GM06990 (cell line): ENCODE data around the gene RBM43.

Experiments
- DNase-seq: peaks from one replicate; pipeline ENCODE4 v3.0.0-alpha.2; 2011; ENCODE audit not compliant: insufficient read length; ENCODE audit errors: extremely low read depth
- H3K27me3 ChIP-seq: replicated peaks from 2 replicates; pipeline ENCODE4 v1.6.0; 2011; ENCODE audit warnings: low read length; ENCODE audit not compliant: control insufficient read depth, insufficient read depth
- H3K36me3 ChIP-seq: 2 replicates; pipeline ENCODE4 v1.5.1; 2011; ENCODE audit warnings: low read length; ENCODE audit not compliant: control insufficient read depth, insufficient read depth
- H3K4me3 ChIP-seq: replicated peaks from 2 replicates; pipeline ENCODE4 v1.5.1; 2011; ENCODE audit warnings: low read depth, mild to moderate bottlenecking, control low read depth, low read length
- TF ChIP-seq, protein P1 (sequence below): IDR thresholded peaks from 2 replicates; pipeline ENCODE4 v1.5.1; 2011; ENCODE audit warnings: low read length, control low read depth, mild to moderate bottlenecking, inconsistent platforms; ENCODE audit not compliant: insufficient read depth, poor library complexity, severe bottlenecking

The RBM43 gene

DNA sequence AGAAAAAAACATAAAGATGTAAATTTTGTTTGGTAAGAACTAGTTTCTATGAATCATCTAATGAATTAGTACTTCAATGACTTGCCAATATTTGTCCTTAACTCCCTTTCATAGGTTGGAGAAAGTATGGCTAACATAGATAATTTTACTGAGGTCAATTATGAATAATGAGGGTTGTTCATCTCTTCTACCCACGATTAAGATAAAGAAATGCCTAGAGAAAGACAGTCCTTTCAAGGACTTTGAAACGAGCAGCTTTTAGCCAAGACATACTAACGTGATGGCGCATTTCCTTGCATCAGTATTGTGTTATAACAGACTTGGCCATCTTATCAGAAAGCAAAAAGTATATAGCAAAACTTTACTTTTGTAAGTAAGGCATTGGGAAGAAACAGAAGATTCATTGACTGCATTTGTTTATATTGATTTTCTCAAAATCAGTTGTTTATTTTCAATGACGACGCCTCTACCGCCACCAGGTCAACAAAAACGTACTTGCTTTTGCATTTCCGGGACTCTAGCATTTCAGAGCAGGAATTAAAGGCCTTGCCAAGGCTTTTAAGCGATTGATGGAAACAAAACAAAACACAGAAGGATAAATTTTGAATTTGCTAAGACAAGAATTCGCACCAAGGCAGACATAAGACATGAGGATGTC is 961 bp downstream of the RBM43 start:
- peak; percentile 24 for DNase-seq
- TF ChIP-seq, protein P1, sequence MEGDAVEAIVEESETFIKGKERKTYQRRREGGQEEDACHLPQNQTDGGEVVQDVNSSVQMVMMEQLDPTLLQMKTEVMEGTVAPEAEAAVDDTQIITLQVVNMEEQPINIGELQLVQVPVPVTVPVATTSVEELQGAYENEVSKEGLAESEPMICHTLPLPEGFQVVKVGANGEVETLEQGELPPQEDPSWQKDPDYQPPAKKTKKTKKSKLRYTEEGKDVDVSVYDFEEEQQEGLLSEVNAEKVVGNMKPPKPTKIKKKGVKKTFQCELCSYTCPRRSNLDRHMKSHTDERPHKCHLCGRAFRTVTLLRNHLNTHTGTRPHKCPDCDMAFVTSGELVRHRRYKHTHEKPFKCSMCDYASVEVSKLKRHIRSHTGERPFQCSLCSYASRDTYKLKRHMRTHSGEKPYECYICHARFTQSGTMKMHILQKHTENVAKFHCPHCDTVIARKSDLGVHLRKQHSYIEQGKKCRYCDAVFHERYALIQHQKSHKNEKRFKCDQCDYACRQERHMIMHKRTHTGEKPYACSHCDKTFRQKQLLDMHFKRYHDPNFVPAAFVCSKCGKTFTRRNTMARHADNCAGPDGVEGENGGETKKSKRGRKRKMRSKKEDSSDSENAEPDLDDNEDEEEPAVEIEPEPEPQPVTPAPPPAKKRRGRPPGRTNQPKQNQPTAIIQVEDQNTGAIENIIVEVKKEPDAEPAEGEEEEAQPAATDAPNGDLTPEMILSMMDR: no peak
- Histone ChIP-seq H3K27me3 (no peaks in the 10 kb centered on the region), H3K4me3 (peak overlapping the region; percentile 76), H3K36me3 (no peaks in the 10 kb centered on the region)

DNA sequence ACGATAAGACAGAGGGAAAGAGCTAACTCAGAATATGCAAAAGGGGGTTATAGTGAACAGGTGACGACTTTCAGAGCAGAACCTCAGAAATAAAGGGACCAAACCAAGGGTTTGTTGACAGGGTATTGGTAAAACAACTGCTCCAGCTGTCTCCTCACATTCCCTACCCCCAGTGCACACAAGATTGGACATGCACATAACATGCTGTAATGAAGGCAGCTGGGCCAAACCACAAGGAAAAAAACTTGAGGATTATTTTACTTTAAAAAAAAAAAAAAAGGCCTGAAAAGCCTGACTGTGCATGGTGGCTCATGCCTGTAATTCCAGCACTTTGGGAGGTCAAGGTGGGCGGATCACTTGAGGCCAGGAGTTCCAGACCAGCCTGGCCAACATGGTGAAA is 3.5 kb downstream of the RBM43 start:
- H3K36me3 ChIP-seq: no peaks in the 10 kb centered on the region
- H3K4me3 ChIP-seq: no peak overlapping the region
- DNase-seq: no peak
- H3K27me3 ChIP-seq: no peaks in the 10 kb centered on the region
- TF ChIP-seq, protein P1: no peak

DNA sequence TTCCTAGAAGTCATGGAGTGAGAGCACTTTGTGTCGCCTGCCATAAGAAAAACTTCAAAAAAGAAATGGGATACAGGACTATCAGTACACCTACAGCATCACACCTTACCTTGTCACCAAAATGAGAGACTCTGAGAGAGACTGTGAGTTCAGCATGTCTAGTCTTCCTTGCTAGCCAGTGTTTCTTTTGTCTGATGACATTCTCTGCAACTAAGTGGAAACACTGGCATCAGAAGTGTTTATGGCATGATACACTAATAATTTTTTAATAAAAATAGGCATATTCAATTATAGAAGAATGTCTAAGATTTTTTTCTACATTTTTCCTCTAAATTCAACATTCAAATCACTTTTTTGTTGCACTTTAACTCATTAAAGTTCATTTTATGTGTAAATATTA is 9.0 kb downstream of the RBM43 start:
- TF ChIP-seq, protein P1: no peak

DNA sequence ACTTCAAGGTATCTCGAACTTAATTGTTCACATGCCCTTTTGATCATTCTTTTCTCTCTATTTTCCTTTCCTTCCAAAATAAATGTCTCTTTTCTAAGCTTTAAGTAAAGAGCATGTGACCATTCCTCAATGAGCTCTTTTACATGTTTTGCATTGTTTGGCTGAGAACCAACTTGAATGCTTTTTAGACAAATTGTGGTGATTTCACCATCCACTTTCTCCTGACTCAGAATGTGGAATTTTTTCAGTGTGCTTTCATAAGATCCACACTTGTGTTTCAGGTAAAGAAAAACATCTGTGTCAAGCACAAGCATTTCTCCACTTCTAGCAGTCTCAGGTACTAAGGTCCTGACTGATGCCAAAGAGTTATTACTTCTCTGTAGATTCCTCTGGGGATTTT is 10.7 kb downstream of the RBM43 start:
- Histone ChIP-seq H3K27me3 (no peaks in the 10 kb centered on the region), H3K4me3 (no peak overlapping the region), H3K36me3 (no peaks in the 10 kb centered on the region; the same call in 1 of the 2 replicates)
- TF ChIP-seq, protein P1: no peak
- DNase-seq: no peak

More for the DNA sequence above, 9.0 kb downstream of the RBM43 start:
- H3K27me3 ChIP-seq: no peaks in the 10 kb centered on the region
- no peak overlapping the region for H3K4me3 ChIP-seq
- DNase-seq: no peak
- H3K36me3 ChIP-seq: no peaks in the 10 kb centered on the region; the same call in 1 of the 2 replicates

DNA sequence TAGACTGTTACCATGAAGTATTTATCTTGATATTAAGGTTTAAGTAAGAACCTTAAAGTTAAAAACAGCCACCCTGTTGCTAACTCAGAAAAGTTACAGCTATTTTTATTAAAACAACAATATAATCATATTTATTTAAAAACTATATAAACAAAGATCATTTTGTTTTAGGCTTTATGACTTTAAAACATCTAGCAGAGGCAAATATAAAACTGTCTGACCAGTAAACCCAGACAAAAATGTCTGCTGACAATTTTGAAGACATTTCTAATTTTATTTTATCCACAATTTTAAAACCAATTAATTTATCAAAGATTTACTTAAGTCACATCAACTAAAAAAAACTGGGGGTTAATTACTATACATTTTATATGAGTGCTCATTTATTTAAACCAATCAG is 14.2 kb downstream of the RBM43 start:
- Histone ChIP-seq H3K27me3 (no peaks in the 10 kb centered on the region), H3K36me3 (no peaks in the 10 kb centered on the region; the same call in 1 of the 2 replicates), H3K4me3 (no peak overlapping the region)
- DNase-seq: no peak
- TF ChIP-seq, protein P1: no peak
